Measurements from ENCODE around the gene CIDEB. TPM values are rescaled to one million over a fixed set of nuclear protein-coding genes. Genes with fewer than 3 reads are reported as not detected.

Gene CIDEB
- total RNA-seq, 1 experiment from 2014 or later = not detected

DNA sequence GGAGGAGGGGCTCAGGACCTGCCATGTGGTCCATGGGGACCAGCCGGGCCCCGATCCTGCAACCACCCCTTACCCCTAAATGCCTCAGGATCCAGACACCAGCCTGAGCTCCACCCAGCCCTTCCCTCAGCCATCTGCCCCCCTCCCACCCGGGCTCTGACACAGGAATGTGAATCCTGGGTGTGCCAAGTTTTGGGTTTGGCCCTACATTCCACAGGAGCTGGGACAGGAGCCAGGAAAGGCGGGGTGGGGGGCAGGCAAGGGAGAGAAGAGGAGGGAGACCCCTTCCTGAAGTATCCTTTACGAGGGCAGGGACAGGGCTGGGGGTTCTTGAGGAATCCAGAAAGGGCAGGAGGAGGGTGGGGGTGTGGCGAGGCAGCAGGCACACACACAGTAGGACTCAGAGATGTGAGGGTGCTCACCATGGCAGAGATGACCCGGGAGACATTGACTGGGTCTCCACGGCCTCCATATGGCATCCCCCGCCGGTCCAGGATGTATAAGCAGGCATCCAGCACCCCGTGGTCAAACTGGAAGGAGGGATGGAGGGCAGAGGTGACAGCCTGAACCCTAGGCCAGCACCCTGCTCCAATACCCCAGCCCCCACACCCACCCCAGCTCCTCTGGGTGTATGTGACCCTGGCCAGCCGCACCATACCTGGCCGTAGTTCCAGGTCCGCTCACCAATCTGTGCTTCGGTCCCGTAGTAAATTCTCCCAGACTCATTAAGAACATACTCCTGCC lies 48.3 kb downstream of the CIDEB start:
- Mint-ChIP-seq H3K4me1 (no peaks in the 10 kb centered on the region; a peak in 2 of 4 replicates), H3K4me3 (no peak overlapping the region), H3K27me3 (ENCODE audit: low read depth) (no peaks in the 10 kb centered on the region; the same call in 1 of the 2 replicates), H3K27ac (peak overlapping the region in 1 of 3 experiments; percentile 85; a peak in 1 of 7 replicates), H3K9me3 (no peaks in the 10 kb centered on the region), H3K36me3 (ENCODE audit: insufficient read depth in 1 of 3, low read depth in 3 of 3) (no peaks in the 10 kb centered on the region)
- Histone ChIP-seq H2AFZ (ENCODE audit: low read length) (no peak overlapping the region), H3K56ac (ENCODE audit: insufficient read length, low read depth, low read length) (no peak overlapping the region), H3K27ac (ENCODE audit: insufficient read length, low read depth, low read length) (no peak overlapping the region), H4K5ac (ENCODE audit: insufficient read length, low read depth, low read length) (no peak overlapping the region), H3K79me2 (ENCODE audit: insufficient read depth, low read length) (no peaks in the 10 kb centered on the region), H3K23me2 (ENCODE audit: insufficient read length, low read depth, low read length, poor library complexity, severe bottlenecking) (no peaks in the 10 kb centered on the region), H3K4me2 (ENCODE audit: insufficient read depth, insufficient read length, low read length) (no peak overlapping the region), H4K8ac (replicated peaks; ENCODE audit: insufficient read length, low read depth, low read length) (no peak overlapping the region), H2AK5ac (ENCODE audit: insufficient read length, low read length) (no peak overlapping the region), H3K79me1 (ENCODE audit: insufficient read depth, low read depth, low read length, poor library complexity, severe bottlenecking) (no peaks in the 10 kb centered on the region), H4K91ac (ENCODE audit: insufficient read length, low read depth, low read length) (no peak overlapping the region), H2BK12ac (ENCODE audit: insufficient read length, low read depth, low read length) (no peak overlapping the region), H3K14ac (ENCODE audit: insufficient read depth, low read length) (no peak overlapping the region), H2BK120ac (ENCODE audit: low read depth, low read length, poor library complexity, severe bottlenecking) (no peak overlapping the region), H3T11ph (ENCODE audit: low read length) (no peak overlapping the region), H3K9me3 (ENCODE audit: control insufficient read depth, low read depth, low read length) (no peaks in the 10 kb centered on the region), H3K9ac (ENCODE audit: extremely low read depth, insufficient read length, low read length) (no peak overlapping the region), H3K27me3 (ENCODE audit: insufficient read depth, low read length) (no peaks in the 10 kb centered on the region), H4K20me1 (ENCODE audit: control insufficient read depth, insufficient read depth, insufficient read length) (no peaks in the 10 kb centered on the region), H2BK20ac (ENCODE audit: low read depth, low read length, poor library complexity, severe bottlenecking) (no peak overlapping the region), H3K4me1 (ENCODE audit: insufficient read depth, low read length) (no peaks in the 10 kb centered on the region), H3K18ac (ENCODE audit: insufficient read length, low read depth, low read length) (no peak overlapping the region), H2BK15ac (ENCODE audit: low read depth, low read length) (no peak overlapping the region), H3K4ac (ENCODE audit: low read depth, low read length) (no peak overlapping the region), H2BK5ac (ENCODE audit: insufficient read length, low read length) (no peak overlapping the region), H3K23ac (ENCODE audit: insufficient read length, low read depth, low read length) (no peak overlapping the region)
- no CpG with 5 or more reads among the region's 16 CpGs for WGBS (ENCODE audit: extremely low coverage, insufficient read length, low lambda C conversion rate)
- TF ChIP-seq, protein P1, sequence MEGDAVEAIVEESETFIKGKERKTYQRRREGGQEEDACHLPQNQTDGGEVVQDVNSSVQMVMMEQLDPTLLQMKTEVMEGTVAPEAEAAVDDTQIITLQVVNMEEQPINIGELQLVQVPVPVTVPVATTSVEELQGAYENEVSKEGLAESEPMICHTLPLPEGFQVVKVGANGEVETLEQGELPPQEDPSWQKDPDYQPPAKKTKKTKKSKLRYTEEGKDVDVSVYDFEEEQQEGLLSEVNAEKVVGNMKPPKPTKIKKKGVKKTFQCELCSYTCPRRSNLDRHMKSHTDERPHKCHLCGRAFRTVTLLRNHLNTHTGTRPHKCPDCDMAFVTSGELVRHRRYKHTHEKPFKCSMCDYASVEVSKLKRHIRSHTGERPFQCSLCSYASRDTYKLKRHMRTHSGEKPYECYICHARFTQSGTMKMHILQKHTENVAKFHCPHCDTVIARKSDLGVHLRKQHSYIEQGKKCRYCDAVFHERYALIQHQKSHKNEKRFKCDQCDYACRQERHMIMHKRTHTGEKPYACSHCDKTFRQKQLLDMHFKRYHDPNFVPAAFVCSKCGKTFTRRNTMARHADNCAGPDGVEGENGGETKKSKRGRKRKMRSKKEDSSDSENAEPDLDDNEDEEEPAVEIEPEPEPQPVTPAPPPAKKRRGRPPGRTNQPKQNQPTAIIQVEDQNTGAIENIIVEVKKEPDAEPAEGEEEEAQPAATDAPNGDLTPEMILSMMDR (conservative IDR thresholded peaks at IDR 0.05) = no peak
- no peak for DNase-seq
